H1 (cell line): Measurements from ENCODE around the gene GLI1. TPM values are rescaled to one million over a fixed set of nuclear protein-coding genes. Genes with fewer than 3 reads are reported as not detected.

Experiments used
- CBX8 ChIP-seq: fragments of 300-800, 300-1000 bp; sonication (generic); IDR thresholded peaks from 2 replicates; pipeline ENCODE4 v1.7.1; 2016; ENCODE audit warnings: low read depth, low read length, borderline replicate concordance
- KDM1A ChIP-seq: fragments of 200-600, 300-600 bp; sonication (generic); IDR thresholded peaks from 2 replicates; pipeline ENCODE4 v1.7.1; 2016; ENCODE audit warnings: mild to moderate bottlenecking, low read length, borderline replicate concordance
- NANOG ChIP-seq: IDR thresholded peaks from 2 replicates; pipeline ENCODE4 v1.6.1; 2011; ENCODE audit warnings: low read length, low read depth, mild to moderate bottlenecking, inconsistent platforms; ENCODE audit not compliant: insufficient read depth, poor library complexity, severe bottlenecking
- POLR2AphosphoS5 ChIP-seq: IDR thresholded peaks from 2 replicates; pipeline ENCODE4 v1.6.1; 2011; ENCODE audit warnings: low read depth, low read length
- RNF2 ChIP-seq: fragments of 200-900, 300-1000 bp; sonication (generic); IDR thresholded peaks from 2 replicates; pipeline ENCODE4 v1.7.1; 2016; ENCODE audit warnings: borderline replicate concordance, low read depth, mild to moderate bottlenecking, antibody characterized with exemption, low read length; ENCODE audit not compliant: poor library complexity, severe bottlenecking; ENCODE audit errors: missing control alignments
- TAF1 ChIP-seq: IDR thresholded peaks from 2 replicates; pipeline ENCODE4 v1.6.1; 2011; ENCODE audit warnings: mild to moderate bottlenecking, low read depth, low read length
- TEAD4 ChIP-seq: IDR thresholded peaks from 2 replicates; pipeline ENCODE4 v1.6.1; 2012; ENCODE audit warnings: low read depth, low read length, inconsistent platforms, mixed read lengths
- polyA plus RNA-seq, 7 experiments: library from polyadenylated mRNA; depleted of rRNA in 3 of 7; stranded (reverse) in 5 of 7; unstranded in 2 of 7; fragments of >200 nt in 5 of 7; fragments of 200-250 nt in 2 of 7; gene quantifications; 1 replicate in 5 of 7; 2 replicates in 1 of 7; 4 replicates in 1 of 7; pipeline versions ENCODE4 v1.2.1 to v1.2.3, GENCODE V29; 2011 to 2013; ENCODE audit warnings: missing spikeins in 2 of 7, mixed read lengths in 2 of 7
- total RNA-seq: library from RNA; stranded (reverse); fragmentation: NEBNext Ultra II Directional; extraction: Animal tissue kit (Norgen Biotek cat#: 25700); gene quantifications from 2 replicates; pipeline ENCODE4 v1.2.1, GENCODE V29; 2021
- TF ChIP-seq, protein P1 (sequence below): IDR thresholded peaks from 2 replicates; pipeline ENCODE4 v1.6.1; 2011; ENCODE audit warnings: low read depth, mild to moderate bottlenecking, low read length; ENCODE audit not compliant: insufficient read depth
- TF ChIP-seq, protein P2 (sequence below): fragments of 300-600 bp; sonication (generic); IDR thresholded peaks from 2 replicates; pipeline ENCODE4 v1.7.1; 2012; ENCODE audit warnings: low read length, moderate library complexity, mild to moderate bottlenecking, inconsistent platforms; ENCODE audit not compliant: insufficient replicate concordance

Gene GLI1
- total and polyA plus RNA-seq, 2 of the 8 experiments (the other 6 are each of a cell fraction or from before 2014, with no cell fraction given) = 23.5 to 25.3 TPM

DNA sequence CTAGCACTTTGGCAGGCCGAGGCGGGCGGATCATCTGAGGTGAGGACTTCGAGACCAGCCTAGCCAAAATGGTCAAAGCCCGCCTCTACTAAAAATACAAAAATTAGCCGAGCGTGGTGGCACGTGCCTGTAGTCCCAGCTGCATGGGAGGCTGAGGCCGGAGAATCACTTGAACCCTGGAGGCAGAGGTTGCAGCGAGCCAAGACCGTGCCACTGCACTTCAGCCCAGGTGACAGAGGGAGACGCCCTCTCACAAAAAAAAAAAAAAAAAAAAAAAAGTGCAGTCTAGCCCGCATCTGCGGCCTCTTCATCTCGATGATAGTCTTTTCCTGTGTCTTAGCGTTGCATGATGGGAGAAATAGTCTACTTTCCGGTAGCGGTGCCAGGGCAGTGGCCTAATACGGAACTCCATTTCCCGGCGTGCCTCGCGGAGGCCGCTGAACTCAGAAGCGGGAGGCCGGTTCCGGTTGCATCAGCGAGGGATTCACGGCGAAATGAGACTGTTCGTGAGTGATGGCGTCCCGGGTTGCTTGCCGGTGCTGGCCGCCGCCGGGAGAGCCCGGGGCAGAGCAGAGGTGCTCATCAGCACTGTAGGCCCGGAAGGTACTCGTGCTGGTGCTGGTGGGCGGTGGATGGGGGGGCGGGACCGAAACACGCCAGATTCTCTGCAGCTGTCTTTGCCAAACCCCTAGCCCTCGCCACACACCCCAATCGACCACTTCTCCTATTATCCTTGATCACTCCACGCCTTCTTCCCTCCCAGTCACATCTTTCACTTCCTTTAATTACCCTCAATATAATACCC is 28.2 kb downstream of the GLI1 start, which contains the start of gene MARS1 (continued):
- TF ChIP-seq NANOG = no peak
- TF ChIP-seq KDM1A = peak; percentile 94
- TF ChIP-seq TEAD4 = no peak
- peak; percentile 93 for TF ChIP-seq TAF1
- no peak for TF ChIP-seq CBX8
- TF ChIP-seq, protein P1, sequence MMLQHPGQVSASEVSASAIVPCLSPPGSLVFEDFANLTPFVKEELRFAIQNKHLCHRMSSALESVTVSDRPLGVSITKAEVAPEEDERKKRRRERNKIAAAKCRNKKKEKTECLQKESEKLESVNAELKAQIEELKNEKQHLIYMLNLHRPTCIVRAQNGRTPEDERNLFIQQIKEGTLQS = peak; percentile 86
- TF ChIP-seq RNF2 = no peak
- TF ChIP-seq POLR2AphosphoS5 = peak; percentile 97
- TF ChIP-seq, protein P2, sequence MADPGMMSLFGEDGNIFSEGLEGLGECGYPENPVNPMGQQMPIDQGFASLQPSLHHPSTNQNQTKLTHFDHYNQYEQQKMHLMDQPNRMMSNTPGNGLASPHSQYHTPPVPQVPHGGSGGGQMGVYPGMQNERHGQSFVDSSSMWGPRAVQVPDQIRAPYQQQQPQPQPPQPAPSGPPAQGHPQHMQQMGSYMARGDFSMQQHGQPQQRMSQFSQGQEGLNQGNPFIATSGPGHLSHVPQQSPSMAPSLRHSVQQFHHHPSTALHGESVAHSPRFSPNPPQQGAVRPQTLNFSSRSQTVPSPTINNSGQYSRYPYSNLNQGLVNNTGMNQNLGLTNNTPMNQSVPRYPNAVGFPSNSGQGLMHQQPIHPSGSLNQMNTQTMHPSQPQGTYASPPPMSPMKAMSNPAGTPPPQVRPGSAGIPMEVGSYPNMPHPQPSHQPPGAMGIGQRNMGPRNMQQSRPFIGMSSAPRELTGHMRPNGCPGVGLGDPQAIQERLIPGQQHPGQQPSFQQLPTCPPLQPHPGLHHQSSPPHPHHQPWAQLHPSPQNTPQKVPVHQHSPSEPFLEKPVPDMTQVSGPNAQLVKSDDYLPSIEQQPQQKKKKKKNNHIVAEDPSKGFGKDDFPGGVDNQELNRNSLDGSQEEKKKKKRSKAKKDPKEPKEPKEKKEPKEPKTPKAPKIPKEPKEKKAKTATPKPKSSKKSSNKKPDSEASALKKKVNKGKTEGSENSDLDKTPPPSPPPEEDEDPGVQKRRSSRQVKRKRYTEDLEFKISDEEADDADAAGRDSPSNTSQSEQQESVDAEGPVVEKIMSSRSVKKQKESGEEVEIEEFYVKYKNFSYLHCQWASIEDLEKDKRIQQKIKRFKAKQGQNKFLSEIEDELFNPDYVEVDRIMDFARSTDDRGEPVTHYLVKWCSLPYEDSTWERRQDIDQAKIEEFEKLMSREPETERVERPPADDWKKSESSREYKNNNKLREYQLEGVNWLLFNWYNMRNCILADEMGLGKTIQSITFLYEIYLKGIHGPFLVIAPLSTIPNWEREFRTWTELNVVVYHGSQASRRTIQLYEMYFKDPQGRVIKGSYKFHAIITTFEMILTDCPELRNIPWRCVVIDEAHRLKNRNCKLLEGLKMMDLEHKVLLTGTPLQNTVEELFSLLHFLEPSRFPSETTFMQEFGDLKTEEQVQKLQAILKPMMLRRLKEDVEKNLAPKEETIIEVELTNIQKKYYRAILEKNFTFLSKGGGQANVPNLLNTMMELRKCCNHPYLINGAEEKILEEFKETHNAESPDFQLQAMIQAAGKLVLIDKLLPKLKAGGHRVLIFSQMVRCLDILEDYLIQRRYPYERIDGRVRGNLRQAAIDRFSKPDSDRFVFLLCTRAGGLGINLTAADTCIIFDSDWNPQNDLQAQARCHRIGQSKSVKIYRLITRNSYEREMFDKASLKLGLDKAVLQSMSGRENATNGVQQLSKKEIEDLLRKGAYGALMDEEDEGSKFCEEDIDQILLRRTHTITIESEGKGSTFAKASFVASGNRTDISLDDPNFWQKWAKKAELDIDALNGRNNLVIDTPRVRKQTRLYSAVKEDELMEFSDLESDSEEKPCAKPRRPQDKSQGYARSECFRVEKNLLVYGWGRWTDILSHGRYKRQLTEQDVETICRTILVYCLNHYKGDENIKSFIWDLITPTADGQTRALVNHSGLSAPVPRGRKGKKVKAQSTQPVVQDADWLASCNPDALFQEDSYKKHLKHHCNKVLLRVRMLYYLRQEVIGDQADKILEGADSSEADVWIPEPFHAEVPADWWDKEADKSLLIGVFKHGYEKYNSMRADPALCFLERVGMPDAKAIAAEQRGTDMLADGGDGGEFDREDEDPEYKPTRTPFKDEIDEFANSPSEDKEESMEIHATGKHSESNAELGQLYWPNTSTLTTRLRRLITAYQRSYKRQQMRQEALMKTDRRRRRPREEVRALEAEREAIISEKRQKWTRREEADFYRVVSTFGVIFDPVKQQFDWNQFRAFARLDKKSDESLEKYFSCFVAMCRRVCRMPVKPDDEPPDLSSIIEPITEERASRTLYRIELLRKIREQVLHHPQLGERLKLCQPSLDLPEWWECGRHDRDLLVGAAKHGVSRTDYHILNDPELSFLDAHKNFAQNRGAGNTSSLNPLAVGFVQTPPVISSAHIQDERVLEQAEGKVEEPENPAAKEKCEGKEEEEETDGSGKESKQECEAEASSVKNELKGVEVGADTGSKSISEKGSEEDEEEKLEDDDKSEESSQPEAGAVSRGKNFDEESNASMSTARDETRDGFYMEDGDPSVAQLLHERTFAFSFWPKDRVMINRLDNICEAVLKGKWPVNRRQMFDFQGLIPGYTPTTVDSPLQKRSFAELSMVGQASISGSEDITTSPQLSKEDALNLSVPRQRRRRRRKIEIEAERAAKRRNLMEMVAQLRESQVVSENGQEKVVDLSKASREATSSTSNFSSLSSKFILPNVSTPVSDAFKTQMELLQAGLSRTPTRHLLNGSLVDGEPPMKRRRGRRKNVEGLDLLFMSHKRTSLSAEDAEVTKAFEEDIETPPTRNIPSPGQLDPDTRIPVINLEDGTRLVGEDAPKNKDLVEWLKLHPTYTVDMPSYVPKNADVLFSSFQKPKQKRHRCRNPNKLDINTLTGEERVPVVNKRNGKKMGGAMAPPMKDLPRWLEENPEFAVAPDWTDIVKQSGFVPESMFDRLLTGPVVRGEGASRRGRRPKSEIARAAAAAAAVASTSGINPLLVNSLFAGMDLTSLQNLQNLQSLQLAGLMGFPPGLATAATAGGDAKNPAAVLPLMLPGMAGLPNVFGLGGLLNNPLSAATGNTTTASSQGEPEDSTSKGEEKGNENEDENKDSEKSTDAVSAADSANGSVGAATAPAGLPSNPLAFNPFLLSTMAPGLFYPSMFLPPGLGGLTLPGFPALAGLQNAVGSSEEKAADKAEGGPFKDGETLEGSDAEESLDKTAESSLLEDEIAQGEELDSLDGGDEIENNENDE = no peak
